ENCODE results near the gene PHF1.
"Not testable (repeated sequence)": the region's sequence is repeated elsewhere in the genome, so short reads cannot be mapped to it uniquely, and the experiment has no call there.

The PHF1 gene

GRCh38 chr6:33410711-33411631, at the start of gene PHF1:
Gene PHF1 (plus strand): TSS chr6:33411014. CDS start chr6:33412264, 1,250 bp downstream.
- no peak for DNase-seq

- DNase-seq = not testable (repeated sequence)
These were observed 47.3 kb upstream of the PHF1 start for GRCh38 chr6:33363486-33363885.

DNA sequence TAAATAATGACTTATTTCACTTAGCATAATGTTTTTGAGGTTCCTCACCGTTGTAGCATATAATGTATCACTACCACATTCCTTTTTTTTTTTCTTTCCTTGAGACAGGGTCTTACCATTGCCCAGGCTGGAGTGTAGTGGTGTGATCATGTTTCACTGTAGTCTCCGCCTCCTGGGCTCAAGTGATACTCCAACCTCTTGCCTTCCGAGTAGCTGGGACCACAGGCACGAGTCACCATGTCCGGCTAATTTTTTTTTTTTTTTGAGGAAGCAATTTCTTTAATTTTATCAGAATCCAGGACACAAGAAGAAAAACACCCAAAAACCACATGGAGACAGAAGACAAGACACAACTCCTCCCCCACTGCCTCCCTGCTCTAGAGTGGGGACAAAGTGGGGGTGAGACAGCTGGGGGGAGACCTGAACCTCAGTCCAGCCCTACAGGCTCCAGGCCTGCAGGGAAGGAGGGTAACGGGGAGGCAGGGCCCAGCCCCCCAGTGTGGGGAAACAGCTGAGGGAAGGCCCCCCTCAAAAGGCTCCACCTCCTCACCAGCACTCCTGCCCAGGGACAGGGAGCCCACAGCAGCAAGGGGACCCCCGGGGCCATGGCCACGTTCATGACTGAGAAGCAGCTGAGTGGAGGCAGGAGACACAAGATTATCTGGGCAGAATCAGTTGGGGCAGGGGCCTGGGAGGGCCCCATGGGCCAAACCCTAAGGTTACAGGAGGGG, 46.2 kb upstream of the PHF1 start:
- peak; percentile 87 for DNase-seq

DNA sequence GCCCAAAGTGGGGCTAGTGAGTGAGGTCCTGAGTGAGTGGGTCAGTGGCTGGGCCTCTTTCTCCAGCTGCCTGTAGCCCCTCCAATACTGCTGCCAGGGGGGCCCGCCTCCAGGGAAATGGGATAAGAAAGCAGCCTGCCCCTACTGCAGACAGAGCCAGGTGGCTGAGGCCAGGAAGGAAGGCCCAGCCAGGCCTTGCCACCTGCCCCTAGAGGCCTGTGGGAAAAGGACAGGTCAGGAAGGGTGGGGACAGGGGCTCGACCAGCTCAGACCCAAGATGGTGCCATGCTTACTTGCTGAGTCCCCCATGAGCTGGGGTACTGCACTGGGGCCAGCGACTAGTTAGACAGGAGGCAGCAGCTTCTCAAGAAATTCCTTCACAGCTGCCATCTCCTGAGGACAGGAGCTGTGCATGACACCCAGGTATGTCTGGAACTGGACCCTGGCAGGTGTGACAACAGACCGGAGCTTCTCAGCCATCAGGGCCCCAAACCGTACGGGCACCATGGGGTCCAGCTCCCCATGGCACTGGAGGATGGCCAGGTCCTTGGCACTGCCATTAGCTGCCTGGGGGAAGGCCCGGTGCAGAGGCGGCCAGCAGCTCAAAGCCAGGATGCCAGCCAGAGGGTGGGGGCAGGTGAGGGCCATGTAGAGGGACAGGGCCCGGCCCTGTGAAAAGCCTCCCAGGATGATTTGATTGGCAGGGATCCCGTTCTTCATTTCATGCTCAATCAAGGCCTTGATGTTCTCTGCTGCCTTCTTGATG, 45.4 kb upstream of the PHF1 start:
- DNase-seq = peak; percentile 58

- DNase-seq = no peak
These were observed 43.7 kb upstream of the PHF1 start for GRCh38 chr6:33367009-33367714.

DNA sequence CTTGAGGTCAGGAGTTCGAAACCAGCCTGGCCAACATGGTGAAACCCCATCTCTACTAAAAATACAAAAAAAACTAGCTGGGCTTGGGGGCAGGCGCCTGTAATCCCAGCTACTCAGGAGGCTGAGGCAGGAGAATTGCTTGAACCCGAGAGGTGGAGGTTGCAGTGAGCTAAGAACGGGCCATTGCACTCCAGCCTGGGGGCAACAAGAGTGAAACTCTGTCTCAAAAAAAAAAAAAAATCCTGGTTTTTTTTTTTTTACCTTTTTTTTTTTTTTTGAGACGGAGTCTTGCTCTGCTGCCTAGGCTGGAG, 43.1 kb upstream of the PHF1 start:
- DNase-seq = not testable (repeated sequence)

GRCh38 chr6:33371901-33372300, 38.9 kb upstream of the PHF1 start:
- not testable (repeated sequence) for DNase-seq

DNA sequence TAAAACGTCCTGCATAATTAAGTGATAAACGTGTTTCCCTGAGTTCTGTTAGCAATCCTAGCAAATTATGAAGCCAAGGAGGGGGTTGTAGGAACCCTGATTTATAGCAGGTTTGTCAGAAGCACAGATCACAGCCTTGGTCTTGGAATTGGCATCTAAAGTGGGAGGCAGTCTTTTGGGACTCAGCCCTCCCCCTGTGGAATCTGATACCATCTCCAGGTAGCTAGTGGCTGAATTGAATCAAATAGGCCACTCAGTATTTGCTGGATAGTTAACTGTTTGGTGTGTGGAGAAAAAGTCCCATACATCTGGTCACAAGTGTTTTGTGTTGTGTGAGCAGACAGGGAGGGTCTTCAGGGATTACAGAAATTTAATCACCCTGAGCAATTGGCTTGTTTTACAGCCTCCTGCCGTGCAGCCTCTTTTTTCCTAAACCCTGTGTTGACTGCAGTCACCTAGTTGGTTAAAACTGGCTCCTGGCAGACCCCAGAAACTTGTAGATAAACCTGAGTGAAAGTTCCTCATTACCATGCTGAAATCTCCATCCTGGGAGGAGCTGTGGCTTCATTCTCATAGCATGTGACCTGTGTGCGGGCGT, 38.2 kb upstream of the PHF1 start:
- DNase-seq = no peak

DNA sequence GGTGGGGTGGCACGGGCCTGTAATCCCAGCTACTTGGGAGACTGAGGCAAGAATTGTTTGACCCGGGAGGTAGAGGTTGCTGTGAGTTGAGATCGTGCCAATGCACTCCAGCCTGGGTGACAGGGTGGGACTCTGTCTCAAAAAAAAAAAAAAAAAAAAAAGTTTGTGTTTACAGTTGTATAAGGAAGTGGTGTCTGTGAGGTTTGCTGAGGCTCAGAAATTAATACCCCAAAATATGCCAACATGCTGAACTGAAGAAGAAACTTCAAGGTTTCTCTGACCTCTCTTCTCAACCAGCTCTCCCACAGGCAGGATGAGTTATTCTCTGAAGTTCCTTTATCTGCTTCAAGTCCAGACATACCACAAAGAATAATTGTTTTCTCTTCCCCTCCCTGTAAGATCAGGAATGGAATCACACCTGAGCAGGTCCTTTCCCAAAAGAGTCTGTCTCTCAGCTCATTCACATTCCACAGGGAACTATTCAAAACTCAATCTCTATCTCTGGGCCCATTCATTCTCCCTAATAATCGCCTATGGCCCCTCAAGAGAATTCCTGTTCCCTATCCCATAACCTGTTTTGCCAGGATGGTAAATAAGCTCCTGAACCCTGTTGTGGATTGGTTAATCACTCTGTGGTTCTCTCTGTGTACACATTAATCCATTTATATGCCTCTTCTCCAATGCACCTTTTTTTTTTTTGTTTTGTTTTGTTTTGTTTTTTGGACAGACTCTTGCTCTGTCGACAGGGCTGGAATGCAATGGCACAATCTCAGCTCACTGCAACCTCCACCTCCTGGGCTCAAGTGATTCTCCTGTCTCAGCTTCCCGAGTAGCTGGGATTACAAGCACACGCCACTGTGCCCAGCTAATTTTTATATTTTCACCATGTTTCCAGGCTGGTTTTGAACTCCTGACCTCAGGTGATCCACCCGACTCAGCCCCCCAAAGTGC, 36.6 kb upstream of the PHF1 start:
- DNase-seq = no peak

DNA sequence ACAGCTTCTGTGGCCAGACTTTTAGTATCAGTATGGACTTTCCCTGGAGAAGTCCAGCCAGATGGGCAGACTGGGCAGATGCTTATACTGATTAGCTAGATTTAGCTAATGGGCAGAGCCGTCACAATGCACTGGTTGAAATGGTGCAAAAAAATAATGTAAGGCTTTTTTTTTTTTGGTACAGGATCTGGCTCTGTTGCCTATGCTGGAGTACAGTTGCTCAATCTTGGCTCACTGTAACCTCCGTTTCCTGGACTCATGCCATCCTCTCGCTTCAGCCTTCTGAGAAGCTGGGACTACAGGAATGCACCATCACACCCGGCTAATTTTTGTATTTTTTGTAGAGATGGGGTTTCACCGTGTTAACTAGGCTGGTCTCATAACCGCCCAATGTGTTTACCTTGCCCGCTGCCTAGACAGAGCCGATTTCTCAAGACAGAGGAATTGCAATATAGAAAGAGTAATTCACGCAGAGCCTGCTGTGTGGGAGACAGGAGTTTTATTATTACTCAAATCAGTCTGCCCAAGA, 35.6 kb upstream of the PHF1 start:
- DNase-seq = no peak

- no peak for DNase-seq
These were observed 33.6 kb upstream of the PHF1 start for GRCh38 chr6:33377171-33377570.

DNA sequence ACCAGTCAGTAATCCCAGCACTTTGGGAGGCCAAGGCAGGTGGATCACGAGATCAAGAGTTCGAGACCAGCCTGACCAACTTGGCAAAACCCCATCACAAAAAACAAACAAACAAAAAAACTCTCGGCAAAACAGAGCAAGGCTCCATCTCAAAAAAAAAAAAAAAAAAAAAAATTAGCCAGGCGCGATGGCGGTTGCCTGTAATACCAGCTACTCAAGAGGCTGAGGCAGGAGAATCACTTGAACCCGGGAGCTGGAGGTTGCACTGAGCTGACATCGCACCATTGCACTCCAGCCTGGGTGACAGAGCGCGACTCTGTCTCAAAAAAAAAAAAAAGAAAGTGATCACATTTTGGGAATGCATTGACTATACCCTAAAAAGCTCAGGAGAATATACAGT, 31.6 kb upstream of the PHF1 start:
- not testable (repeated sequence) for DNase-seq

GRCh38 chr6:33380272-33380981, 30.4 kb upstream of the PHF1 start:
- DNase-seq = no peak

- DNase-seq = no peak
These were observed 27.2 kb upstream of the PHF1 start for GRCh38 chr6:33383427-33384185.

DNA sequence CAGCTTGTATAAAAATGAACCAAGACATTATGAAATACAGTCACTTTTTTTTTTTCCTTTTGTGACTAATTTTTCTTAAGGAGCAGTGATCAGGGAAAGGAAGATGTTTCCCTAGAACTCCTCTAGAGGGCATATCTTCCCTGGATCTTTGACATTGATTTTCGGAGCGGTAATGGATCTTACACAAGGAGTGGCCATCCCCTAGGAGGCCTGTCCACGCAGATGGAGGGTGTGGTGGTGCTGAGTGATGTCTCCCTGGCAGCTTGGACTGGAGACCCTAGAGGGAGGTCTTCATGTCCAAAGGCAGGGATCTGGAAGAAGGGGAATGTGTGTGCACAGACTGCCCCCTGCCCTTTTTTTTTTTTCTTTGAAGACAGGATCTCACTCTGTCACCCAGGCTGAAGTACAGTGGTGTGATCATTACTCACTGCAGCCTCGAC, 26.2 kb upstream of the PHF1 start:
- peak; percentile 66 for DNase-seq

- no peak for DNase-seq
These were observed 20.6 kb upstream of the PHF1 start for GRCh38 chr6:33390173-33390572.

DNA sequence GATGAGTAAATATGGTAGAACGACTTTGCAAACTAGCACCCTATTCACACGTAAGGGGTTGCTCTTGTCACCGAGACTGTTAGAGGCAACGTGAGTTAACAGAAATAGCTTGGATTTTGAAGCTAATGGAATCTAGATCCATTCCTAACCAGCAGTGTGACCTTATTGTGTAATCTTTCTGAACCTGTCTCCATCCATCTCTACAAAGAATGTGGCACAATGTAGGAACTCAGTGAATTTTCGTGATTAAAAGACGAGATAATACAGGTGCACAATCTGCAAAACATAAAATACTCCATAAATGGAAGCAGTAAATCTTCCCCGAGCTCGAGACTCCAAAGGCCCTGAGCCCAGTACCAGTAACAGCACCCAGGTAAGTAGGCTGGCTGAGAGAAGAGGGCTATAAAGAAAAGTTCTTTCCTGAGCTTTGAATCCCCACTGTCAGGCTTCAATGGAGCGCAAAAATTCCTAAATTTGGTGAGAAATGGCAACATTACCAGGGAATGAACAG, 20.0 kb upstream of the PHF1 start:
- DNase-seq = no peak

GRCh38 chr6:33391278-33391921, 19.4 kb upstream of the PHF1 start, which contains the start of gene KIFC1:
Gene KIFC1 (plus strand): TSS chr6:33391823. CDS start chr6:33391986, 163 bp downstream.
- DNase-seq = peak; percentile 100

Measured in islet precursor cell (in vitro differentiated cells).